HepG2 (cell line): ENCODE results near the gene ERF. TPM values are rescaled to one million over a fixed set of nuclear protein-coding genes. Genes with fewer than 3 reads are reported as not detected.

Experiments
- ARHGAP35 ChIP-seq: sonication (generic); formaldehyde crosslinking; IDR thresholded peaks from 2 replicates; pipeline ENCODE4 v1.9.0; 2022; ENCODE audit warnings: mild to moderate bottlenecking, inconsistent platforms, moderate library complexity, missing genetic modification reagents, borderline replicate concordance
- CBFB ChIP-seq: sonication (generic); formaldehyde crosslinking; IDR thresholded peaks from 2 replicates; pipeline ENCODE4 v1.4.0; 2020; ENCODE audit warnings: missing genetic modification reagents
- FOXK2 ChIP-seq: fragments of 450-650 bp; IDR thresholded peaks from 2 replicates; pipeline ENCODE4 v1.6.1; 2016
- FOXP1 ChIP-seq, 2 experiments: fragments of 450-650 bp in 1 of 2; IDR thresholded peaks; 2 replicates each; pipeline ENCODE4 v1.6.1; 2017 to 2018; ENCODE audit warnings: antibody characterized with exemption in 1 of 2
- HOXA5 ChIP-seq: sonication (generic); formaldehyde crosslinking; IDR thresholded peaks from 2 replicates; pipeline ENCODE4 v1.4.0; 2020; ENCODE audit warnings: missing genetic modification reagents
- MAF1 ChIP-seq: sonication (generic); formaldehyde crosslinking; IDR thresholded peaks from 2 replicates; pipeline ENCODE4 v1.5.0; 2020; ENCODE audit warnings: missing genetic modification reagents, borderline replicate concordance
- NFE2 ChIP-seq: sonication (generic); formaldehyde crosslinking; IDR thresholded peaks from 2 replicates; pipeline ENCODE4 v1.4.0; 2020; ENCODE audit warnings: missing genetic modification reagents
- NR2F6 ChIP-seq, 2 experiments: IDR thresholded peaks; 2 replicates each; pipeline ENCODE4 v1.6.1; 2016; ENCODE audit warnings: antibody characterized with exemption in 1 of 2, mild to moderate bottlenecking in 1 of 2
- SATB2 ChIP-seq: sonication (generic); formaldehyde crosslinking; IDR thresholded peaks from 2 replicates; pipeline ENCODE4 v1.5.0; 2020; ENCODE audit warnings: missing genetic modification reagents
- SIX4 ChIP-seq: sonication (generic); formaldehyde crosslinking; IDR thresholded peaks from 2 replicates; pipeline ENCODE4 v1.4.0; 2020; ENCODE audit warnings: missing genetic modification reagents
- SKI ChIP-seq: fragments of 450-650 bp; IDR thresholded peaks from one replicate; pipeline ENCODE4 v1.6.1; 2018; ENCODE audit warnings: mild to moderate bottlenecking; ENCODE audit not compliant: partially characterized antibody
- SP140L ChIP-seq: sonication (generic); formaldehyde crosslinking; IDR thresholded peaks from 2 replicates; pipeline ENCODE4 v1.4.0; 2020; ENCODE audit warnings: missing genetic modification reagents, borderline replicate concordance
- ZBTB7B ChIP-seq: sonication (generic); formaldehyde crosslinking; IDR thresholded peaks from 2 replicates; pipeline ENCODE4 v1.4.0; 2020; ENCODE audit warnings: missing genetic modification reagents
- ZNF282 ChIP-seq: fragments of 450-650 bp; IDR thresholded peaks from 2 replicates; pipeline ENCODE4 v1.6.1; 2018; ENCODE audit not compliant: partially characterized antibody
- ZNF326 ChIP-seq: sonication (generic); formaldehyde crosslinking; IDR thresholded peaks from 2 replicates; pipeline ENCODE4 v1.4.0; 2020; ENCODE audit warnings: missing genetic modification reagents, borderline replicate concordance
- ZNF432 ChIP-seq: sonication (generic); formaldehyde crosslinking; IDR thresholded peaks from 2 replicates; pipeline ENCODE4 v1.5.0; 2020; ENCODE audit warnings: missing genetic modification reagents, mild to moderate bottlenecking, borderline replicate concordance
- ZNF460 ChIP-seq: sonication (generic); formaldehyde crosslinking; IDR thresholded peaks from 2 replicates; pipeline ENCODE4 v1.5.1; 2020; ENCODE audit warnings: missing genetic modification reagents, mild to moderate bottlenecking, borderline replicate concordance
- ZNF550 ChIP-seq: sonication (generic); formaldehyde crosslinking; IDR thresholded peaks from 2 replicates; pipeline ENCODE4 v1.4.0; 2020; ENCODE audit warnings: mild to moderate bottlenecking, missing genetic modification reagents, borderline replicate concordance
- ZNF614 ChIP-seq: IDR thresholded peaks from 2 replicates; pipeline ENCODE4 v1.6.1; 2018; ENCODE audit warnings: missing biosample characterization, missing genetic modification reagents, inconsistent platforms, borderline replicate concordance
- ZNF781 ChIP-seq: sonication (generic); formaldehyde crosslinking; IDR thresholded peaks from 2 replicates; pipeline ENCODE4 v1.5.1; 2020; ENCODE audit warnings: borderline replicate concordance, mild to moderate bottlenecking, missing genetic modification reagents; ENCODE audit errors: not compliant biosample characterization
- ZNF878 ChIP-seq: sonication (generic); formaldehyde crosslinking; IDR thresholded peaks from 2 replicates; pipeline ENCODE4 v1.8.1; 2023; ENCODE audit warnings: mild to moderate bottlenecking, missing genetic modification reagents, moderate library complexity
- ZSCAN9 ChIP-seq: IDR thresholded peaks from 2 replicates; pipeline ENCODE4 v1.6.1; 2016; ENCODE audit warnings: borderline replicate concordance
- ZZZ3 ChIP-seq: sonication (generic); formaldehyde crosslinking; IDR thresholded peaks from 2 replicates; pipeline ENCODE4 v1.4.0; 2020; ENCODE audit warnings: missing genetic modification reagents, mild to moderate bottlenecking, borderline replicate concordance
- polyA plus RNA-seq, 8 experiments: library from polyadenylated mRNA; depleted of rRNA in 3 of 8; stranded (reverse) in 7 of 8; unstranded in 1 of 8; fragments of >200 nt; fragmentation: Illumina TruSeq in 4 of 8; extraction: Trizol in 4 of 8; gene quantifications; 2 replicates each; pipeline versions ENCODE4 v1.2.1 to v1.2.3, GENCODE V29; 2011 to 2016; ENCODE audit warnings: low read depth in 4 of 8, missing spikeins in 1 of 8, mixed read lengths in 1 of 8; ENCODE audit not compliant: insufficient read depth in 1 of 8
- total RNA-seq, 5 experiments: library from RNA; depleted of rRNA; stranded (reverse); fragments of >200 nt; fragmentation: Illumina TruSeq; extraction: Trizol; gene quantifications; 2 replicates each; pipeline ENCODE4 v1.2.3, GENCODE V29; 2016; ENCODE audit warnings: low read depth in 1 of 5
- TF ChIP-seq, protein P1 (sequence below): sonication (generic); formaldehyde crosslinking; IDR thresholded peaks from 2 replicates; pipeline ENCODE4 v1.4.0; 2020; ENCODE audit warnings: missing genetic modification reagents
- TF ChIP-seq, protein P2 (sequence below): sonication (generic); formaldehyde crosslinking; IDR thresholded peaks from 2 replicates; pipeline ENCODE4 v1.4.0; 2020; ENCODE audit warnings: missing genetic modification reagents

ERF gene
- total and polyA plus RNA-seq, 2 of the 13 experiments (the other 11 are each of a cell fraction or from before 2014, with no cell fraction given), result 67.1 to 69.9 TPM

DNA sequence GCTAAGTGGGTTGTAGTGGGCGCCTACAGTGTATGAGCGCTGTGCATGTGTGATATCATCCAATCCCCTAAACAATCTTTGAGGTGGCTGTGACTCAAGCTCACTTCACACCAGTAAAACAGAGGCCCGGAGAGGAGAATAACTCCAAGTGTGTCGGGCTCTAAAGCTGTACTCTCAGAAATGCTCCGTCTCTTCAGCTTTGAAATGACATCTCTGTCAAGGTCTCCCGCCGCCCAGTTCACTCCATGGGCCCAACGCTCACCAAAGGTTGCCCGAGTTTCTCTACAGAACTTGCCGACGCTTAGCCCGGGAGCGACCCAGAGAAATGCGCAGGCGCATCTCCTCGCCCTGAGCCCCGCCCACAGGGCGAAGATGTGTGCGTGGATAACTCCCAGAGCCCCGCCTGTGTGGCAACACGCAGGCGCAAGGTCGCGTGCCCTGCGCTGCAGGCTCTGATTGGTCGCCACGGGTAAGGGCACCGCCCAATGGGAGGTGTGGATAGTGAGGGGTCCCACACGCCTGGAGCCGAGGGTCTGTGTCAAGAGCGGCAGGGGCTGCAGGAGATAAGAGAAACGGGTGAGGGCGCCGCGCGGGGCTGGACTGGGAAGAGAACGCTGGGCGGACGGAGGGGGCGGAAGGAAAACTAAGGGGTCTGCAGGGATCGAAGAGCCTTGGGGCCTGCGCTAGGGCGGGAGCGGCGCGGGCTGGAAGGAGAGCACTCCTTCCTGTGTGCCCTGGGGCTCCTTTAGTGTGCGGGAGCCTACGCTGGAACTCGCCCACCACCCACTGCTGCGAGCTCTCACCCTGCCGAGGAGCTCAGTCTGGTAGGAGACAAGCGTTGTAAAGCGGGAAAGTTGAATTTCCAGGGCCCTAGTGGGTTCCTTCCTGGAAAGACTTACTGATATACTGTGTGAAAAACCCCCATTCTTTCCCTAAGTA, 34.8 kb downstream of the ERF start, which contains the start of gene ZNF526 (continued):
- TF ChIP-seq, protein P1, sequence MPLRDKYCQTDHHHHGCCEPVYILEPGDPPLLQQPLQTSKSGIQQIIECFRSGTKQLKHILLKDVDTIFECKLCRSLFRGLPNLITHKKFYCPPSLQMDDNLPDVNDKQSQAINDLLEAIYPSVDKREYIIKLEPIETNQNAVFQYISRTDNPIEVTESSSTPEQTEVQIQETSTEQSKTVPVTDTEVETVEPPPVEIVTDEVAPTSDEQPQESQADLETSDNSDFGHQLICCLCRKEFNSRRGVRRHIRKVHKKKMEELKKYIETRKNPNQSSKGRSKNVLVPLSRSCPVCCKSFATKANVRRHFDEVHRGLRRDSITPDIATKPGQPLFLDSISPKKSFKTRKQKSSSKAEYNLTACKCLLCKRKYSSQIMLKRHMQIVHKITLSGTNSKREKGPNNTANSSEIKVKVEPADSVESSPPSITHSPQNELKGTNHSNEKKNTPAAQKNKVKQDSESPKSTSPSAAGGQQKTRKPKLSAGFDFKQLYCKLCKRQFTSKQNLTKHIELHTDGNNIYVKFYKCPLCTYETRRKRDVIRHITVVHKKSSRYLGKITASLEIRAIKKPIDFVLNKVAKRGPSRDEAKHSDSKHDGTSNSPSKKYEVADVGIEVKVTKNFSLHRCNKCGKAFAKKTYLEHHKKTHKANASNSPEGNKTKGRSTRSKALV (CRISPR knock-in tag), result no peak
- TF ChIP-seq ZNF781 (CRISPR knock-in tag) (no peak), ZNF614 (CRISPR knock-in tag) (peak; percentile 38; the same call in 1 of the 2 replicates), HOXA5 (CRISPR knock-in tag) (peak; percentile 72; the same call in 1 of the 2 replicates), NR2F6 (IDR thresholded peaks at IDR 0.05) (no peak), NR2F6 (CRISPR knock-in tag; IDR thresholded peaks at IDR 0.05) (peak; percentile 39; the same call in 1 of the 2 replicates), FOXK2 (peak; percentile 77; the same call in 1 of the 2 replicates), ARHGAP35 (CRISPR knock-in tag) (peak; percentile 44; the same call in 1 of the 2 replicates), ZSCAN9 (CRISPR knock-in tag) (peak; percentile 85; the same call in 1 of the 2 replicates), ZNF550 (CRISPR knock-in tag) (no peak), SIX4 (CRISPR knock-in tag) (no peak), MAF1 (no peak), FOXP1 (IDR thresholded peaks at IDR 0.05) (no peak), FOXP1 (CRISPR knock-in tag; IDR thresholded peaks at IDR 0.05) (no peak; the same call in 1 of the 2 replicates), ZNF432 (CRISPR knock-in tag) (no peak), ZZZ3 (CRISPR knock-in tag) (no peak), SKI (no peak), SP140L (CRISPR knock-in tag) (no peak), ZBTB7B (CRISPR knock-in tag) (peak; percentile 96), ZNF282 (no peak), SATB2 (CRISPR knock-in tag) (no peak), NFE2 (CRISPR knock-in tag) (no peak), ZNF460 (CRISPR knock-in tag) (no peak; the same call in 1 of the 2 replicates), CBFB (CRISPR knock-in tag) (0 out of 2 replicates have a peak, but pooled peaks have one; percentile 54), ZNF326 (no peak), ZNF878 (CRISPR knock-in tag) (no peak)
- TF ChIP-seq, protein P2, sequence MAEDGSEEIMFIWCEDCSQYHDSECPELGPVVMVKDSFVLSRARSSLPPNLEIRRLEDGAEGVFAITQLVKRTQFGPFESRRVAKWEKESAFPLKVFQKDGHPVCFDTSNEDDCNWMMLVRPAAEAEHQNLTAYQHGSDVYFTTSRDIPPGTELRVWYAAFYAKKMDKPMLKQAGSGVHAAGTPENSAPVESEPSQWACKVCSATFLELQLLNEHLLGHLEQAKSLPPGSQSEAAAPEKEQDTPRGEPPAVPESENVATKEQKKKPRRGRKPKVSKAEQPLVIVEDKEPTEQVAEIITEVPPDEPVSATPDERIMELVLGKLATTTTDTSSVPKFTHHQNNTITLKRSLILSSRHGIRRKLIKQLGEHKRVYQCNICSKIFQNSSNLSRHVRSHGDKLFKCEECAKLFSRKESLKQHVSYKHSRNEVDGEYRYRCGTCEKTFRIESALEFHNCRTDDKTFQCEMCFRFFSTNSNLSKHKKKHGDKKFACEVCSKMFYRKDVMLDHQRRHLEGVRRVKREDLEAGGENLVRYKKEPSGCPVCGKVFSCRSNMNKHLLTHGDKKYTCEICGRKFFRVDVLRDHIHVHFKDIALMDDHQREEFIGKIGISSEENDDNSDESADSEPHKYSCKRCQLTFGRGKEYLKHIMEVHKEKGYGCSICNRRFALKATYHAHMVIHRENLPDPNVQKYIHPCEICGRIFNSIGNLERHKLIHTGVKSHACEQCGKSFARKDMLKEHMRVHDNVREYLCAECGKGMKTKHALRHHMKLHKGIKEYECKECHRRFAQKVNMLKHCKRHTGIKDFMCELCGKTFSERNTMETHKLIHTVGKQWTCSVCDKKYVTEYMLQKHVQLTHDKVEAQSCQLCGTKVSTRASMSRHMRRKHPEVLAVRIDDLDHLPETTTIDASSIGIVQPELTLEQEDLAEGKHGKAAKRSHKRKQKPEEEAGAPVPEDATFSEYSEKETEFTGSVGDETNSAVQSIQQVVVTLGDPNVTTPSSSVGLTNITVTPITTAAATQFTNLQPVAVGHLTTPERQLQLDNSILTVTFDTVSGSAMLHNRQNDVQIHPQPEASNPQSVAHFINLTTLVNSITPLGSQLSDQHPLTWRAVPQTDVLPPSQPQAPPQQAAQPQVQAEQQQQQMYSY, result peak; percentile 18; the same call in 1 of the 2 replicates
